Nephron progenitor cell (in vitro differentiated cells): ENCODE data around the gene GALNT18.

Source experiments
- DNase-seq: peaks from one replicate; pipeline ENCODE4 v3.0.0; 2021
- H3K27ac Mint-ChIP-seq: 2 replicates; pipeline ENCODE4 v1.8.0; 2021; ENCODE audit warnings: mild to moderate bottlenecking, moderate library complexity, mixed read lengths
- H3K27me3 Mint-ChIP-seq: 2 replicates; pipeline ENCODE4 v1.8.0; 2021; ENCODE audit warnings: mild to moderate bottlenecking, low read depth, mixed read lengths; ENCODE audit not compliant: poor library complexity
- H3K36me3 Mint-ChIP-seq: 2 replicates; pipeline ENCODE4 v1.8.0; 2021; ENCODE audit warnings: low read depth, mixed read lengths
- H3K4me1 Mint-ChIP-seq: 2 replicates; pipeline ENCODE4 v1.8.0; 2021; ENCODE audit warnings: mixed read lengths
- H3K4me3 Mint-ChIP-seq: 2 replicates; pipeline ENCODE4 v1.8.0; 2021; ENCODE audit warnings: mild to moderate bottlenecking, moderate library complexity, mixed read lengths
- H3K9me3 Mint-ChIP-seq: 2 replicates; pipeline ENCODE4 v1.8.0; 2021; ENCODE audit warnings: mild to moderate bottlenecking, moderate library complexity, mixed read lengths
- TF ChIP-seq, protein P1 (sequence below): fragments of 200-600 bp; sonication (generic); IDR thresholded peaks from 2 replicates; pipeline ENCODE4 v1.5.0; 2021; ENCODE audit warnings: antibody characterized with exemption

The GALNT18 gene

DNA sequence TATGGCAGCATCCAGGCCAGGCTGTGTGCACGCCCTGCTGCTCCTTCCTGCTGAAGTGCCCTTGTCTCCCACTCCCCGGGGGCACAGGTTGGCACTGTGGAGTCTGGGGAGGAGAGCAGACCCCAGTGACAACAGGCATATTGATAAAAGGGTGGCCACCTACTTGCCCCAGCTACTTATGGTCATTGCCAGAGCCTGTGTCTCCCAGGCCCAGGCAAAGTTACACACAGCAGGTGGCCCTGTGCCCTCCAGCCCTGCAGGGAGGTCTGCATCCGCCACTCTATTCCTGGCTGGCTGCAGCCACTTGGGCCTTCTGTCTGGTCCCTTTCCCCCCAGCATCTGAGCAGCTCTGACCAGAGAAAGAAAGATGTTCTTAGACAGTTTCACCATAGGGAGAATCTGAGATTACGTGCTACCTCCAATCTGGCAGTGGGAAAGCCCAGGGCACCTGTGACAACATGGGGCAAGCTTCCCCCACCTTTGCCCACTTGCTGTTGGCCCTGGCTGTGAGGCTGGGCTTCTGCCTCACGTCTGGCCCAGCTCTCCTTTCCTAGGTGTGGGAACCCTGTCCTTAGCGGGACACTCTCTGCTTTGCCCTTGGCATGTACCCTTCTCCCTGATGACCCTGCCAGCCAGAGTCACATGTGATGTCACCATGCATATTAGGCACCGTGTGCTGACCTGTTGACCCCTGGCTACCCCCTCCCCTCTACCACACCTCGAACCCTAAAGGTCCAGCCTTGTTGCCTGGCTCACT, 243.4 kb downstream of the GALNT18 start:
- no peak overlapping the region for H3K27ac Mint-ChIP-seq
- H3K36me3 Mint-ChIP-seq, result no peaks in the 10 kb centered on the region
- no peak for DNase-seq
- TF ChIP-seq, protein P1, sequence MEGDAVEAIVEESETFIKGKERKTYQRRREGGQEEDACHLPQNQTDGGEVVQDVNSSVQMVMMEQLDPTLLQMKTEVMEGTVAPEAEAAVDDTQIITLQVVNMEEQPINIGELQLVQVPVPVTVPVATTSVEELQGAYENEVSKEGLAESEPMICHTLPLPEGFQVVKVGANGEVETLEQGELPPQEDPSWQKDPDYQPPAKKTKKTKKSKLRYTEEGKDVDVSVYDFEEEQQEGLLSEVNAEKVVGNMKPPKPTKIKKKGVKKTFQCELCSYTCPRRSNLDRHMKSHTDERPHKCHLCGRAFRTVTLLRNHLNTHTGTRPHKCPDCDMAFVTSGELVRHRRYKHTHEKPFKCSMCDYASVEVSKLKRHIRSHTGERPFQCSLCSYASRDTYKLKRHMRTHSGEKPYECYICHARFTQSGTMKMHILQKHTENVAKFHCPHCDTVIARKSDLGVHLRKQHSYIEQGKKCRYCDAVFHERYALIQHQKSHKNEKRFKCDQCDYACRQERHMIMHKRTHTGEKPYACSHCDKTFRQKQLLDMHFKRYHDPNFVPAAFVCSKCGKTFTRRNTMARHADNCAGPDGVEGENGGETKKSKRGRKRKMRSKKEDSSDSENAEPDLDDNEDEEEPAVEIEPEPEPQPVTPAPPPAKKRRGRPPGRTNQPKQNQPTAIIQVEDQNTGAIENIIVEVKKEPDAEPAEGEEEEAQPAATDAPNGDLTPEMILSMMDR, result no peak
- peaks cover 4% of the 10 kb centered on the region for H3K4me1 Mint-ChIP-seq
- H3K27me3 Mint-ChIP-seq, result no peaks in the 10 kb centered on the region
- H3K9me3 Mint-ChIP-seq, result no peaks in the 10 kb centered on the region
- no peak overlapping the region for H3K4me3 Mint-ChIP-seq

DNA sequence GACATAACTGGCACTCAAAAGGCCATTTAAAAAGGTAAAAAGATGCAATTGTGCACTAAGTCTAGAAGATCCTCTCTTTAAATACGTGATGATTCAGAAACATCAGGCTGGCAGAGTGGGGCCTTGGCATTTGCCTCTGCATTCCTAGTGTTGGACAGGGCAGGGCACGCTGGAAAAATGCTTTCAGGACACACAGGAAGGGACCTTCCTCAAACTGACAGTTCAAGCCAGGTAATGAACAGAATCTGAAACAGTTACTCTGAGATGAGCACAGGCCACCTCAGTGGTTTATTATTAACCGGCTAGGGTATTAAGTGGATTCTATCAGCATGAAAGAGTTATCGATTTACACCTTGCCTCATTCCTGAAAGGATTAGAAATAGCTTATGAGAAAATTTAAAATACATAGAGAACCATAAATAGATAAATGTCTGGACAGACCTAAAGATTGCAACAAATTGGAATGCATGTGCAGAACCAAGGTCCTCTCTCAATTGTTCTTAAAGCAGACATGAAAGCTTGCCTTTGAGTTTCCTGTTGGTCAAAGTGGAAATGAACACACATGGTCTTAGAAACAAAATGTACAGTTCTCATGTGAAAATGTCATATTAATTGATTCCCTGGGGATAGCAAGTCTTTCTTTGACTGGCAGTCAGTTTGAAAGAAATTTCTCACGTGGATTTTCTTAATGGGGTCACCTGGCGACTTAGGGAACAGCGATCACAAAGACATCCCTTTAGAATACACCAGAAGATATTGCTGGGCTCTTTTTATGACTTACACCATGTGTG, 247.3 kb downstream of the GALNT18 start:
- no peak overlapping the region for H3K27ac Mint-ChIP-seq
- peaks cover 4% of the 10 kb centered on the region for H3K27me3 Mint-ChIP-seq
- TF ChIP-seq, protein P1, result no peak
- H3K36me3 Mint-ChIP-seq, result no peaks in the 10 kb centered on the region
- H3K4me1 Mint-ChIP-seq, result no peaks in the 10 kb centered on the region
- no peak for DNase-seq
- H3K9me3 Mint-ChIP-seq, result no peaks in the 10 kb centered on the region
- no peak overlapping the region for H3K4me3 Mint-ChIP-seq

DNA sequence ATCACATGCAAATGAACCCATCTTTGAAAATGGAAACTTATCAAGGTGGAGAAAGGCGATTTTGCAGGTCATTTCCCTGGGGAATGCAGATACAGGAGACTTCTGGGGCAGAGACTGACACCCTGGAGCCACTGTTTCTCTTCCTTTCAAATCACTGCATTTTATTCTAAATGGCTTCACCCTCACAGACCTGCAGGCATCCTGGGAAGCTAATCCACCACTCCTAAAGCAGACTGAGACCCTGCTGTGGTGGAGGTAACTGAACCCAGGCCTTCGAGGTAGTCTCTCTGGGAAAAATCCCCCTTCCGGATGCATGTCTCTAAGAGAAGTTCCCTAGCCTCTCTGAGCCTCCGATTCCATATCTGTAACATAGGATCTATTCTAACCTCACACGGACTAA, 247.9 kb downstream of the GALNT18 start:
- no peak overlapping the region for H3K4me3 Mint-ChIP-seq
- TF ChIP-seq, protein P1, result no peak
- H3K4me1 Mint-ChIP-seq, result no peaks in the 10 kb centered on the region
- H3K27ac Mint-ChIP-seq, result no peak overlapping the region
- no peaks in the 10 kb centered on the region for H3K36me3 Mint-ChIP-seq
- H3K27me3 Mint-ChIP-seq, result peaks cover 4% of the 10 kb centered on the region
- H3K9me3 Mint-ChIP-seq, result no peaks in the 10 kb centered on the region
- no peak for DNase-seq

DNA sequence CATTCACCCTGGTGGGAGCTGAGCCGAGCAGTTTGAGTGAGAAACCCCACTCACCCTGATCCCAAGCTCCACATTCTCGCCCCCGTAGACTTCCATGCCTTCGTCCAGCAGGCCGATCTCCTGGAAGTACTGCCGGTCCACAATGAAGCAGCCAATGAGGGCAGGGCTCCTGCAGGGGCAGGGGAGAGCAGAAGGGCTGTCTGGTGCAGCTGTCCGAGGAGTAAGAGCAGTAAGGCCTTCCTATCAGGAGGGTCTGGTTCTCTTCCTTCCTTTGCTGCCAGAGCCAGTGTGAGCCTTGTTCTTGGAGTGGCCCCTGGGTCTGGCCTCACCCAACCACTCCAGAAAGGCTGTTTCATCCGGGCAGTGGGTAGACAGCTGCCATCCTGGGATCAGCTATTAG, 249.3 kb downstream of the GALNT18 start:
- H3K4me3 Mint-ChIP-seq, result no peak overlapping the region
- no peaks in the 10 kb centered on the region for H3K4me1 Mint-ChIP-seq
- H3K27ac Mint-ChIP-seq, result no peak overlapping the region
- H3K27me3 Mint-ChIP-seq, result peaks cover 9% of the 10 kb centered on the region
- no peak for DNase-seq
- TF ChIP-seq, protein P1, result no peak
- H3K9me3 Mint-ChIP-seq, result no peaks in the 10 kb centered on the region
- H3K36me3 Mint-ChIP-seq, result no peaks in the 10 kb centered on the region

DNA sequence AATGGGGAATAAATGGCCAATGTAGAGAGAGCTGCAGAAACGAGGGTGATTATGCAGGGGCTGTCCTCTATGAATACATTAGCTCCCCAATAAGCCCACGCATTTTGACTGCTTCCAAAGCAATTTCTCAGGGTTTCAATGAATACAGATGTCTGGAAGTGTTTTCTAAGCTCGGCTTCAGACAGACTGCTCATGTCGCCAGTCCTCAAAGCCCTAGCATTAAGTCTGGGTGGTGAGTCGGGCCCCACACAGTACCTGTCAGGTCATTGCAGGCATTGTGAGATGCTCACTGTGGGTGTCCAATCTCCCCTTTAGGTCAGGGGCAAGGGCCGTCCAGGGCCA, 250.9 kb downstream of the GALNT18 start:
- TF ChIP-seq, protein P1, result no peak
- no peak overlapping the region for H3K4me3 Mint-ChIP-seq
- no peak for DNase-seq
- H3K9me3 Mint-ChIP-seq, result no peaks in the 10 kb centered on the region
- no peak overlapping the region for H3K27ac Mint-ChIP-seq
- no peaks in the 10 kb centered on the region for H3K36me3 Mint-ChIP-seq
- H3K4me1 Mint-ChIP-seq, result no peaks in the 10 kb centered on the region
- peaks cover 11% of the 10 kb centered on the region for H3K27me3 Mint-ChIP-seq
